ENCODE results near the gene BAMBI. TPM values are rescaled to one million over a fixed set of nuclear protein-coding genes. Genes with fewer than 3 reads are reported as not detected.

The BAMBI gene
- total RNA-seq, 4 donors from 2014 or later = 2.5 to 6.8 (median 4.4) TPM

- Histone ChIP-seq H3K27me3 (peaks cover 0 to 90% (median 4%) of the 10 kb centered on the region in 4 donors), H3K36me3 (no peaks in the 10 kb centered on the region), H3K4me3 (peak overlapping the region in 3 of 4 donors; percentile 33 to 55 (median 34)), H3K9me3 (no peaks in the 10 kb centered on the region), H3K4me1 (peaks cover 0 to 12% (median 6%) of the 10 kb centered on the region in 3 donors), H3K27ac (no peak overlapping the region)
- no peak for DNase-seq
- 1 to 4% methylated on average over 16 to 23 of the region's 46 CpGs for WGBS, 2 donors
- intact Hi-C loops (cut with DNase I) = no loop called here
- TF ChIP-seq CTCF (IDR thresholded peaks at IDR 0.05) (no peak), POLR2A (IDR thresholded peaks at IDR 0.05) (no peak)
Measured at GRCh38 chr10:28722065-28722803, 44.9 kb downstream of the BAMBI start.

- Histone ChIP-seq H3K4me3 (no peak overlapping the region), H3K9me3 (no peaks in the 10 kb centered on the region), H3K4me1 (peaks cover 0 to 25% (median 0%) of the 10 kb centered on the region in 3 donors), H3K27ac (no peak overlapping the region), H3K36me3 (no peaks in the 10 kb centered on the region), H3K27me3 (peaks cover 0 to 45% (median 0%) of the 10 kb centered on the region in 4 donors)
- intact Hi-C loops (cut with DNase I) = no loop called here
- no peak for TF ChIP-seq CTCF (IDR thresholded peaks at IDR 0.05)
- TF ChIP-seq POLR2A (IDR thresholded peaks at IDR 0.05) = no peak
- WGBS, 2 donors = 58 to 63% methylated on average over 1 of the region's 1 CpG
- DNase-seq = no peak
Measured at GRCh38 chr10:28728366-28728765, 51.0 kb downstream of the BAMBI start.

- WGBS, 2 donors = 21 to 32% methylated on average over 6 to 7 of the region's 7 CpGs
- H3K4me1 ChIP-seq = peaks cover 0 to 29% (median 0%) of the 10 kb centered on the region in 3 donors
- H3K27me3 ChIP-seq = peaks cover 0 to 31% (median 0%) of the 10 kb centered on the region in 4 donors
- H3K4me3 ChIP-seq = peak overlapping the region in 1 of 4 donors; percentile 12
- H3K27ac ChIP-seq = no peak overlapping the region
- TF ChIP-seq POLR2A (IDR thresholded peaks at IDR 0.05) = no peak
- no peak for TF ChIP-seq CTCF (IDR thresholded peaks at IDR 0.05)
- H3K9me3 ChIP-seq = peaks cover 0 to 10% (median 0%) of the 10 kb centered on the region in 3 donors
- H3K36me3 ChIP-seq = no peaks in the 10 kb centered on the region
- no peak for DNase-seq
- intact Hi-C loops (cut with DNase I) = no loop called here
Measured at GRCh38 chr10:28730031-28730778, 52.9 kb downstream of the BAMBI start.

GRCh38 chr10:28732091-28732490, 54.8 kb downstream of the BAMBI start:
- no peak for DNase-seq
- Histone ChIP-seq H3K27ac (no peak overlapping the region), H3K36me3 (no peaks in the 10 kb centered on the region), H3K4me1 (peaks cover 0 to 32% (median 0%) of the 10 kb centered on the region in 3 donors), H3K4me3 (no peak overlapping the region), H3K9me3 (peaks cover 0 to 10% (median 0%) of the 10 kb centered on the region in 3 donors), H3K27me3 (peaks cover 0 to 34% (median 0%) of the 10 kb centered on the region in 4 donors)
- TF ChIP-seq POLR2A (IDR thresholded peaks at IDR 0.05) (no peak), CTCF (IDR thresholded peaks at IDR 0.05) (no peak)
- intact Hi-C loops (cut with DNase I) = no loop called here
- 90 to 91% methylated on average over 8 of the region's 8 CpGs for WGBS, 2 donors

Small RNAs within 50 kb of the gene (small RNA-seq; reads per million reads assigned to genes)
- 0 reads per million in 4 donors for gene RNU4ATAC6P
- 0 to 0.30 (median 0) reads per million in 4 donors for gene RNU6-1067P

Other genes starting within 250 kb of the BAMBI start
- gene WAC, start 144.4 kb upstream of the BAMBI start, total RNA-seq = 10 to 100 TPM; 55.1 to 98.0 (median 75.8) TPM

All from esophagus squamous epithelium (tissue), 5 donors.